ENCODE data around the gene ERN1. TPM values are rescaled to one million over a fixed set of nuclear protein-coding genes. Genes with fewer than 3 reads are reported as not detected.
"Not testable (repeated sequence)": the region's sequence is repeated elsewhere in the genome, so short reads cannot be mapped to it uniquely, and the experiment has no call there.

ERN1 gene
- total RNA-seq = 10 to 100 TPM; 12.8 to 13.0 TPM
- polyA plus RNA-seq (ENCODE audit: insufficient read depth, low read depth, low replicate concordance) = 7.0 TPM
- long read RNA-seq, donor 1, partial matches to known transcripts = 0 of 1 reads
- long read RNA-seq, donor 1, other reads (novel, unspliced or antisense) = 0 of 1 reads
- long read RNA-seq, donor 2 = 0 reads

- peak; percentile 95 for DNase-seq
- intact Hi-C loops (cut with DNase I; ENCODE audit: low total_unique reads) = loop anchor here (5.0 kb wide), 1 partner anchor 103 kb away; no protein-coding TSS in a partner anchor
- TF ChIP-seq POLR2A (IDR thresholded peaks at IDR 0.05) (peak; percentile 49), CTCF (IDR thresholded peaks at IDR 0.05) (no peak)
- H3K4me3 ChIP-seq = peak within 1 kb of the TSS; percentile 83 to 95
- H3K36me3 ChIP-seq (ENCODE audit: low read depth, missing control alignments) = no peaks in the 10 kb centered on the region
- H3K9me3 ChIP-seq = no peaks in the 10 kb centered on the region
- 1 to 3% methylated on average over 11 to 68 of the region's 98 CpGs for WGBS, 2 donors
- H3K4me1 ChIP-seq = peaks cover 11% of the 10 kb centered on the region
- H3K27me3 ChIP-seq = no peaks in the 10 kb centered on the region
- H3K27ac ChIP-seq = peak within 1 kb of the TSS; percentile 90 to 94
Observed at GRCh38 chr17:64129765-64130558, at the start of gene ERN1. Gene ERN1 (minus strand): TSS chr17:64130144. CDS start chr17:64130029, 115 bp downstream.

GRCh38 chr17:64179024-64179423 lies 49.1 kb upstream of the ERN1 start:
- peaks cover 22% of the 10 kb centered on the region for H3K4me1 ChIP-seq
- 41 to 52% methylated on average over 3 to 4 of the region's 4 CpGs for WGBS, 2 donors
- H3K36me3 ChIP-seq (ENCODE audit: low read depth, missing control alignments); H3K27me3 ChIP-seq; H3K27ac ChIP-seq; intact Hi-C loops (cut with DNase I; ENCODE audit: low total_unique reads); H3K9me3 ChIP-seq; H3K4me3 ChIP-seq: not testable (repeated sequence)
- peak; percentile 42 for DNase-seq

GRCh38 chr17:64178011-64178825 lies 48.3 kb upstream of the ERN1 start:
- intact Hi-C loops (cut with DNase I; ENCODE audit: low total_unique reads) = no loop called here
- H3K27me3 ChIP-seq = no peaks in the 10 kb centered on the region
- H3K36me3 ChIP-seq (ENCODE audit: low read depth, missing control alignments) = no peaks in the 10 kb centered on the region
- no peak for DNase-seq
- no peak for TF ChIP-seq POLR2A (IDR thresholded peaks at IDR 0.05)
- TF ChIP-seq CTCF (IDR thresholded peaks at IDR 0.05) = no peak
- H3K9me3 ChIP-seq = no peaks in the 10 kb centered on the region
- H3K4me3 ChIP-seq = no peak overlapping the region
- WGBS, 2 donors = 66 to 71% methylated on average over 9 of the region's 9 CpGs
- H3K4me1 ChIP-seq = peaks cover 22% of the 10 kb centered on the region
- H3K27ac ChIP-seq = no peak overlapping the region

GRCh38 chr17:64177311-64178010 lies 47.5 kb upstream of the ERN1 start:
- H3K9me3 ChIP-seq = no peaks in the 10 kb centered on the region
- no peak for TF ChIP-seq POLR2A (IDR thresholded peaks at IDR 0.05)
- no peak for TF ChIP-seq CTCF (IDR thresholded peaks at IDR 0.05)
- H3K4me1 ChIP-seq = peaks cover 22% of the 10 kb centered on the region
- H3K4me3 ChIP-seq = no peak overlapping the region
- WGBS, 2 donors = 80 to 95% methylated on average over 7 of the region's 7 CpGs
- no peaks in the 10 kb centered on the region for H3K36me3 ChIP-seq (ENCODE audit: low read depth, missing control alignments)
- intact Hi-C loops (cut with DNase I; ENCODE audit: low total_unique reads) = no loop called here
- no peak overlapping the region for H3K27ac ChIP-seq
- no peaks in the 10 kb centered on the region for H3K27me3 ChIP-seq
- DNase-seq = no peak
